H1 (cell line): ENCODE measurements around the gene MCEE. TPM values are rescaled to one million over a fixed set of nuclear protein-coding genes. Genes with fewer than 3 reads are reported as not detected.

ENCODE experiments used
- ATF3 ChIP-seq: IDR thresholded peaks from 2 replicates; pipeline ENCODE4 v1.6.1; 2011; ENCODE audit warnings: low read depth, mild to moderate bottlenecking, low read length; ENCODE audit not compliant: insufficient read depth
- BACH1 ChIP-seq: IDR thresholded peaks from 2 replicates; pipeline ENCODE4 v1.6.1; 2012; ENCODE audit warnings: low read length, improper control_type of control experiment
- BCL11A ChIP-seq, 2 experiments: IDR thresholded peaks; one replicate each; pipeline ENCODE4 v1.6.1; 2011; ENCODE audit warnings: low read depth in 2 of 2, low read length in 2 of 2, mild to moderate bottlenecking in 2 of 2
- CBX5 ChIP-seq: fragments of 300-800, 300-1000 bp; sonication (generic); IDR thresholded peaks from 2 replicates; pipeline ENCODE4 v1.7.1; 2016; ENCODE audit warnings: antibody characterized with exemption, low read length, low read depth
- CBX8 ChIP-seq: fragments of 300-800, 300-1000 bp; sonication (generic); IDR thresholded peaks from 2 replicates; pipeline ENCODE4 v1.7.1; 2016; ENCODE audit warnings: low read depth, low read length, borderline replicate concordance
- CHD7 ChIP-seq: fragments of 300-600 bp; sonication (generic); IDR thresholded peaks from 2 replicates; pipeline ENCODE4 v1.7.1; 2012; ENCODE audit warnings: low read length, moderate library complexity, mild to moderate bottlenecking, inconsistent platforms; ENCODE audit not compliant: insufficient replicate concordance
- JUND ChIP-seq: IDR thresholded peaks from 2 replicates; pipeline ENCODE4 v1.6.1; 2011; ENCODE audit warnings: mild to moderate bottlenecking, improper control_type of control experiment, low read length
- POLR2AphosphoS5 ChIP-seq: IDR thresholded peaks from 2 replicates; pipeline ENCODE4 v1.6.1; 2011; ENCODE audit warnings: low read depth, low read length
- RAD21 ChIP-seq, 2 experiments: IDR thresholded peaks in 1 of 2; conservative IDR thresholded peaks in 1 of 2; 2 replicates each; pipeline ENCODE4 v1.6.1; 2011; ENCODE audit warnings: low read depth in 2 of 2, low read length in 2 of 2, improper control_type of control experiment in 1 of 2, inconsistent platforms in 1 of 2, mild to moderate bottlenecking in 1 of 2, moderate library complexity in 1 of 2
- RBBP5 ChIP-seq: IDR thresholded peaks from 2 replicates; pipeline ENCODE4 v1.7.1; 2012; ENCODE audit warnings: low read depth, mild to moderate bottlenecking, inconsistent platforms, low read length, moderate library complexity, borderline replicate concordance
- RFX5 ChIP-seq: IDR thresholded peaks from 2 replicates; pipeline ENCODE4 v1.6.1; 2011; ENCODE audit warnings: low read depth, low read length, improper control_type of control experiment, borderline replicate concordance
- SP2 ChIP-seq: IDR thresholded peaks from 2 replicates; pipeline ENCODE4 v1.6.1; 2012; ENCODE audit warnings: mild to moderate bottlenecking, low read length, inconsistent platforms
- SP4 ChIP-seq: IDR thresholded peaks from 2 replicates; pipeline ENCODE4 v1.6.1; 2012; ENCODE audit warnings: low read length, inconsistent platforms
- polyA plus RNA-seq, 7 experiments: library from polyadenylated mRNA; depleted of rRNA in 3 of 7; stranded (reverse) in 5 of 7; unstranded in 2 of 7; fragments of >200 nt in 5 of 7; fragments of 200-250 nt in 2 of 7; gene quantifications; 1 replicate in 5 of 7; 2 replicates in 1 of 7; 4 replicates in 1 of 7; pipeline versions ENCODE4 v1.2.1 to v1.2.3, GENCODE V29; 2011 to 2013; ENCODE audit warnings: missing spikeins in 2 of 7, mixed read lengths in 2 of 7
- total RNA-seq: library from RNA; stranded (reverse); fragmentation: NEBNext Ultra II Directional; extraction: Animal tissue kit (Norgen Biotek cat#: 25700); gene quantifications from 2 replicates; pipeline ENCODE4 v1.2.1, GENCODE V29; 2021

Gene MCEE
- total and polyA plus RNA-seq, 2 of the 8 experiments (the other 6 are each of a cell fraction or from before 2014, with no cell fraction given): 7.3 to 14.1 TPM

GRCh38 chr2:71129902-71130151 is 202 bp downstream of the MCEE start (continued):
- no peak for TF ChIP-seq CHD7
- TF ChIP-seq BACH1: no peak
- no peak for TF ChIP-seq BCL11A (IDR thresholded peaks at IDR 0.05; ENCODE audit: low read depth in 2 of 2, low read length in 2 of 2)
- no peak for TF ChIP-seq SP2
- TF ChIP-seq RFX5: no peak
- TF ChIP-seq JUND: no peak
- no peak for TF ChIP-seq POLR2AphosphoS5
- TF ChIP-seq RBBP5: no peak
- TF ChIP-seq SP4: no peak
- no peak for TF ChIP-seq ATF3
- TF ChIP-seq CBX8: no peak
- TF ChIP-seq RAD21 (IDR thresholded peaks at IDR 0.05 in 1 of 2, conservative IDR thresholded peaks at IDR 0.05 in 1 of 2; ENCODE audit: low read depth in 2 of 2, low read length in 2 of 2): no peak
- no peak for TF ChIP-seq CBX5
